K562 (cell line): Measurements from ENCODE around the gene TMOD3. TPM values are rescaled to one million over a fixed set of nuclear protein-coding genes. Genes with fewer than 3 reads are reported as not detected.
A peak's percentile ranks its signal among the peaks of the same experiment; 100 is the strongest.

Source experiments
- ATF3 ChIP-seq, 2 experiments: fragments of 450-650 bp in 1 of 2; sonication (generic) in 1 of 2; formaldehyde crosslinking in 1 of 2; IDR thresholded peaks in 1 of 2; conservative IDR thresholded peaks in 1 of 2; 2 replicates each; pipeline versions ENCODE4 v1.6.1 to v1.8.1; 2016 to 2023; ENCODE audit warnings: mild to moderate bottlenecking in 2 of 2, moderate library complexity in 2 of 2, inconsistent platforms in 1 of 2, missing genetic modification reagents in 1 of 2
- CHCHD3 ChIP-seq: fragments of 250-450 bp; sonication (Bioruptor Pico); IDR thresholded peaks from 2 replicates; pipeline ENCODE4 v2.1.2; 2022; ENCODE audit warnings: mild to moderate bottlenecking
- CREM ChIP-seq: IDR thresholded peaks from 2 replicates; pipeline ENCODE4 v1.6.1; 2014; ENCODE audit warnings: antibody characterized with exemption, low read depth
- CTBP1 ChIP-seq: fragments of 450-650 bp; IDR thresholded peaks from 2 replicates; pipeline ENCODE4 v1.6.1; 2016; ENCODE audit warnings: borderline replicate concordance
- EP300 ChIP-seq: IDR thresholded peaks from 2 replicates; pipeline ENCODE4 v1.6.1; 2012; ENCODE audit warnings: low read length, improper control_type of control experiment
- ETV6 ChIP-seq, 3 experiments: fragments of 150-350 bp in 1 of 3; sonication (generic) in 1 of 3; formaldehyde crosslinking in 1 of 3; IDR thresholded peaks; 2 replicates each; pipeline versions ENCODE4 v1.6.1 to v1.8.0; 2014 to 2022; ENCODE audit warnings: borderline replicate concordance in 2 of 3, low read depth in 2 of 3, antibody characterized with exemption in 1 of 3, low read length in 1 of 3, mild to moderate bottlenecking in 1 of 3, missing genetic modification reagents in 1 of 3
- FUS ChIP-seq: fragments of 200-400 bp; formaldehyde crosslinking; optimal IDR thresholded peaks from 2 replicates; pipeline ENCODE3; 2017; ENCODE audit warnings: low read depth, low read length
- HDAC1 ChIP-seq, 2 experiments: fragments of 450-650 bp; IDR thresholded peaks; 2 replicates each; pipeline ENCODE4 v1.6.1; 2016 to 2017; ENCODE audit warnings: inconsistent platforms in 1 of 2, mild to moderate bottlenecking in 1 of 2, moderate library complexity in 1 of 2
- KAT7 ChIP-seq: sonication (generic); formaldehyde crosslinking; IDR thresholded peaks from 2 replicates; pipeline ENCODE4 v1.8.0; 2022; ENCODE audit warnings: missing genetic modification reagents, mild to moderate bottlenecking, borderline replicate concordance
- MEIS2 ChIP-seq: fragments of 450-650 bp; IDR thresholded peaks from 2 replicates; pipeline ENCODE4 v1.6.1; 2014; ENCODE audit warnings: mild to moderate bottlenecking; ENCODE audit not compliant: partially characterized antibody
- NFATC3 ChIP-seq: fragments of 450-650 bp; IDR thresholded peaks from 2 replicates; pipeline ENCODE4 v1.6.1; 2017; ENCODE audit warnings: mild to moderate bottlenecking
- NFE2 ChIP-seq: IDR thresholded peaks from 2 replicates; pipeline ENCODE4 v1.6.1; 2014; ENCODE audit warnings: antibody characterized with exemption, low read depth
- PKNOX1 ChIP-seq: fragments of 450-650 bp; IDR thresholded peaks from 2 replicates; pipeline ENCODE4 v1.6.1; 2016
- POLR2H ChIP-seq: IDR thresholded peaks from 2 replicates; pipeline ENCODE4 v1.6.1; 2016; ENCODE audit warnings: missing genetic modification characterization, low read depth, mild to moderate bottlenecking, control low read depth, missing compliant biosample characterization, moderate library complexity
- PTRF ChIP-seq: fragments of 450-650 bp; IDR thresholded peaks from 2 replicates; pipeline ENCODE4 v1.6.1; 2016; ENCODE audit warnings: mild to moderate bottlenecking, missing genetic modification characterization, missing compliant biosample characterization
- SETDB1 ChIP-seq: IDR thresholded peaks from one replicate; pipeline ENCODE4 v1.6.1; 2012; ENCODE audit warnings: low read length, control low read depth, inconsistent platforms
- SMARCA4 ChIP-seq: fragments of 450-650 bp; IDR thresholded peaks from 2 replicates; pipeline ENCODE4 v1.6.1; 2016
- STAT5A ChIP-seq: IDR thresholded peaks from 2 replicates; pipeline ENCODE4 v1.6.1; 2012; ENCODE audit warnings: low read length, inconsistent platforms, borderline replicate concordance
- STAT5B ChIP-seq: fragments of 250-450 bp; sonication (Bioruptor Pico); IDR thresholded peaks from 2 replicates; pipeline ENCODE4 v1.8.0; 2021; ENCODE audit warnings: mild to moderate bottlenecking, inconsistent platforms
- STAT6 ChIP-seq: sonication (generic); formaldehyde crosslinking; IDR thresholded peaks from 2 replicates; pipeline ENCODE4 v1.8.1; 2023; ENCODE audit warnings: mild to moderate bottlenecking, missing genetic modification reagents
- ZC3H11A ChIP-seq: IDR thresholded peaks from 2 replicates; pipeline ENCODE4 v1.6.1; 2012; ENCODE audit warnings: low read depth, low read length, improper control_type of control experiment
- ZKSCAN1 ChIP-seq: fragments of 150-350 bp; IDR thresholded peaks from 2 replicates; pipeline ENCODE4 v1.6.1; 2016; ENCODE audit warnings: low read depth, low read length
- ZNF124 ChIP-seq: sonication (generic); formaldehyde crosslinking; IDR thresholded peaks from 2 replicates; pipeline ENCODE4 v1.8.1; 2022; ENCODE audit warnings: missing genetic modification reagents
- ZNF212 ChIP-seq: fragments of 450-650 bp; formaldehyde crosslinking; IDR thresholded peaks from 2 replicates; pipeline ENCODE4 v1.4.0; 2020; ENCODE audit warnings: mild to moderate bottlenecking
- polyA plus RNA-seq, 8 experiments: library from polyadenylated mRNA; depleted of rRNA in 4 of 8; stranded (reverse) in 5 of 8; unstranded in 3 of 8; fragments of >200 nt; fragmentation: Nextera tagmentation in 2 of 8; fragmentation: Illumina TruSeq in 1 of 8; extraction: Ambion mirVana in 2 of 8; extraction: Trizol in 1 of 8; gene quantifications; 2 replicates each; pipeline versions ENCODE4 v1.2.1 to v1.2.3, GENCODE V29; 2011 to 2014; ENCODE audit warnings: inconsistent platforms in 1 of 8, missing spikeins in 1 of 8
- total RNA-seq, 7 experiments: library from RNA; depleted of rRNA in 6 of 7; stranded (reverse); fragments of >200 nt in 6 of 7; fragmentation: Illumina TruSeq in 2 of 7; extraction: Trizol in 2 of 7; gene quantifications; 2 replicates each; pipeline versions ENCODE4 v1.2.1 to v1.2.3, GENCODE V29; 2011 to 2021; ENCODE audit warnings: low replicate concordance in 1 of 7

Gene TMOD3
- total and polyA plus RNA-seq, 9 of the 15 experiments (the other 6 are each of a cell fraction or from before 2014, with no cell fraction given), result 6.8 to 45.0 (median 30.9) TPM

- TF ChIP-seq ZNF212 (CRISPR knock-in tag), result no peak
- TF ChIP-seq KAT7, result no peak
- TF ChIP-seq SMARCA4, result peak; percentile 80
- no peak for TF ChIP-seq FUS
- TF ChIP-seq ZNF124 (CRISPR knock-in tag), result no peak
- no peak for TF ChIP-seq STAT5B
- no peak for TF ChIP-seq STAT5A
- no peak for TF ChIP-seq PTRF
- TF ChIP-seq NFE2, result peak; percentile 34; the same call in 1 of the 2 replicates
- TF ChIP-seq NFATC3, result 0 out of 2 replicates have a peak, but pooled peaks have one; percentile 37
- TF ChIP-seq ZKSCAN1, result peak; percentile 72; the same call in 1 of the 2 replicates
- 0 out of 2 replicates have a peak, but pooled peaks have one; percentile 21 for TF ChIP-seq POLR2H
- peak; percentile 43; the same call in 1 of the 2 replicates for TF ChIP-seq CREM
- peak; percentile 31; the same call in 1 of the 2 replicates for TF ChIP-seq EP300
- TF ChIP-seq ETV6 (IDR thresholded peaks at IDR 0.05; ENCODE audit: borderline replicate concordance in 1 of 2, low read depth in 2 of 2, low read length in 1 of 2), result no peak
- no peak for TF ChIP-seq ETV6 (CRISPR knock-in tag; IDR thresholded peaks at IDR 0.05; ENCODE audit: borderline replicate concordance)
- TF ChIP-seq CTBP1, result 0 out of 2 replicates have a peak, but pooled peaks have one; percentile 20
- TF ChIP-seq HDAC1 (IDR thresholded peaks at IDR 0.05), result peak in 1 of 2 experiments; percentile 83; a peak in 1 of 4 replicates
- TF ChIP-seq SETDB1, result no peak
- TF ChIP-seq PKNOX1, result peak; percentile 96
- no peak for TF ChIP-seq ZC3H11A
- TF ChIP-seq STAT6 (CRISPR knock-in tag), result no peak
- TF ChIP-seq ATF3 (IDR thresholded peaks at IDR 0.05), result peak; percentile 87
- TF ChIP-seq ATF3 (CRISPR knock-in tag; conservative IDR thresholded peaks at IDR 0.05), result no peak
- no peak for TF ChIP-seq CHCHD3 (CRISPR knock-in tag)
- TF ChIP-seq MEIS2, result peak; percentile 99
These were observed 17.2 kb downstream of the TMOD3 start (continued) for GRCh38 chr15:51846463-51847230.
